Sciatic nerve (tissue), 2 donors: ENCODE measurements around the gene PTGDS. TPM values are rescaled to one million over a fixed set of nuclear protein-coding genes. Genes with fewer than 3 reads are reported as not detected.

Source experiments
- ATAC-seq: fragments of 200-7000 bp; cut with Tn5 transposase; one replicate; pipeline ENCODE4 v1.9.1; 2020; ENCODE audit warnings: mild to moderate bottlenecking, moderate library complexity
- DNase-seq: peaks from one replicate; pipeline ENCODE4 v3.0.0-alpha.2; 2020; ENCODE audit warnings: low spot score
- intact Hi-C: fragments of 100-400 bp; cut with DNase I; formaldehyde crosslinking; loops from one replicate; pipeline ENCODE4 v1.14.2; 2022
- total RNA-seq: library from RNA; stranded (reverse); fragmentation: NEBNext Ultra II Directional; extraction: Animal tissue kit (Norgen Biotek cat#: 25700); gene quantifications from one replicate; pipeline ENCODE4 v1.2.1, GENCODE V29; 2021
- donor health status: DM: no; HTN: no; CAD: no.
- donor health status: DM: no; HTN: no; CAD: no.

PTGDS gene
- total RNA-seq, 1 donor from 2014 or later = 1,668 TPM

GRCh38 chr9:136944519-136945332 is 32.6 kb upstream of the PTGDS start, which contains the start of the genes C8G and FBXW5:
Gene C8G (plus strand): TSS chr9:136945243. CDS start chr9:136945321, 78 bp downstream.
Gene FBXW5 (minus strand): TSS chr9:136944738. CDS start chr9:136944083, 655 bp downstream.
- DNase-seq (peak; percentile 96), ATAC-seq (peak; percentile 84)
- intact Hi-C loops = loop anchor here (5.0 kb wide), 1 partner anchor 93 kb away; no protein-coding TSS in a partner anchor

GRCh38 chr9:136945333-136946227 is 31.7 kb upstream of the PTGDS start:
- ATAC-seq (no peak), DNase-seq (no peak)
- intact Hi-C loops = loop anchor here (5.0 kb wide), 1 partner anchor 92 kb away; no protein-coding TSS in a partner anchor

GRCh38 chr9:136946228-136947027 is 30.9 kb upstream of the PTGDS start:
- no peak for ATAC-seq
- DNase-seq = no peak
- intact Hi-C loops = loop anchor here (5.0 kb wide), 1 partner anchor 91 kb away; no protein-coding TSS in a partner anchor

- intact Hi-C loops = loop anchor here (5.0 kb wide), 1 partner anchor 90 kb away; no protein-coding TSS in a partner anchor
- no peak for ATAC-seq
- DNase-seq = no peak
Observed at GRCh38 chr9:136947028-136947891, 30.0 kb upstream of the PTGDS start.

- ATAC-seq (peak; percentile 36), DNase-seq (no peak)
Observed at GRCh38 chr9:136947955-136948510, 29.3 kb upstream of the PTGDS start.

GRCh38 chr9:136949239-136949816 is 28.0 kb upstream of the PTGDS start:
- intact Hi-C loops = loop anchor here (5.0 kb wide), 1 partner anchor 88 kb away; no protein-coding TSS in a partner anchor
- no peak for ATAC-seq

More at GRCh38 chr9:136947955-136948510, 29.3 kb upstream of the PTGDS start:
- intact Hi-C loops = loop anchor here (5.0 kb wide), 1 partner anchor 89 kb away; no protein-coding TSS in a partner anchor

GRCh38 chr9:136949817-136950655 is 27.3 kb upstream of the PTGDS start:
- ATAC-seq (peak; percentile 85), DNase-seq (peak; percentile 97)
- intact Hi-C loops = loop anchor here (5.0 kb wide), 1 partner anchor 87 kb away; no protein-coding TSS in a partner anchor

More at GRCh38 chr9:136949239-136949816, 28.0 kb upstream of the PTGDS start:
- no peak for DNase-seq

- intact Hi-C loops = no loop called here
- DNase-seq (no peak), ATAC-seq (peak; percentile 31)
Observed at GRCh38 chr9:136950656-136951276, 26.5 kb upstream of the PTGDS start.

GRCh38 chr9:136951541-136952320 is 25.6 kb upstream of the PTGDS start, which contains the start of gene LCN12:
Gene LCN12 (plus strand): TSS chr9:136952273. CDS start chr9:136952328, 55 bp downstream.
- DNase-seq (no peak), ATAC-seq (no peak)
- intact Hi-C loops = no loop called here

- ATAC-seq (no peak), DNase-seq (no peak)
- intact Hi-C loops = no loop called here
Observed at GRCh38 chr9:136952321-136952850, 24.9 kb upstream of the PTGDS start.

GRCh38 chr9:136952876-136953770 is 24.2 kb upstream of the PTGDS start:
- no peak for DNase-seq
- no peak for ATAC-seq
- intact Hi-C loops = no loop called here

- ATAC-seq (no peak), DNase-seq (no peak)
- intact Hi-C loops = no loop called here
Observed at GRCh38 chr9:136953771-136954269, 23.5 kb upstream of the PTGDS start.
